Suprapubic skin (tissue), 4 donors: ENCODE measurements around the gene FBXO38.

Source experiments
- EP300 ChIP-seq: sonication (generic); formaldehyde crosslinking; IDR thresholded peaks from one replicate; pipeline ENCODE4 v1.6.1; 2017; ENCODE audit warnings: antibody characterized with exemption
- POLR2A ChIP-seq, 2 donors: fragments of 450-650 bp; IDR thresholded peaks; one replicate each; pipeline ENCODE4 v1.6.1; 2017; ENCODE audit warnings: antibody characterized with exemption in 2 of 2, mild to moderate bottlenecking in 2 of 2, moderate library complexity in 2 of 2
- POLR2AphosphoS5 ChIP-seq, 3 donors: sonication (generic); formaldehyde crosslinking; IDR thresholded peaks; one replicate each; pipeline ENCODE4 v1.6.1; 2017; ENCODE audit warnings: antibody characterized with exemption in 3 of 3

DNA sequence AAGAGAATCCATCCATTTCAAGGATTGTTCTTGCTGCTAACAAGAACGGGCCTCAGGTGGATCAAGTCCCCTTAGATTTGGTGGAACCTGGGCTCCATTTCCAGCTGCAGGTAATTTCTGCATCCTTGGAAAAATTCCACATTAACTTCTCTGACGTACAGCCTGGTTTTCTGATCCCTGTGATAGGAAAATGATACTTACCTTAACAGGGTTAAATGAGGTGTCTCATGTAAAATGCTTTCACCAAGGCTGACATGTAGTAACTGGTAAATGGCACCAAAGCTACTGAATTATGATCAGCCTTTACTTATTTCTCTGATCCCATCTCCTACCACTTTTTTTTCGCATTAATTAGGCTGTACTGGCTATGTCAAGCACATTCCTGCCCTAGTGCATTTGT lies 93.7 kb downstream of the FBXO38 start:
- TF ChIP-seq POLR2A (IDR thresholded peaks at IDR 0.05): no peak
- TF ChIP-seq EP300: no peak
- TF ChIP-seq POLR2AphosphoS5 (IDR thresholded peaks at IDR 0.05): no peak
